GM23338 (cell line): ENCODE data around the gene HHAT. TPM values are rescaled to one million over a fixed set of nuclear protein-coding genes. Genes with fewer than 3 reads are reported as not detected.

Experiments
- ATAC-seq: fragments of 200-7000 bp; cut with Tn5 transposase; 3 replicates; pipeline ENCODE4 v1.9.1; 2020
- DNase-seq: peaks from one replicate; pipeline ENCODE4 v3.0.0-alpha.2; 2015; ENCODE audit warnings: low spot score
- H2AFZ ChIP-seq: fragments of 200-600 bp; sonication (generic); 2 replicates; pipeline ENCODE4 v1.8.0; 2016; ENCODE audit warnings: antibody characterized with exemption, mild to moderate bottlenecking, moderate library complexity
- H3F3A ChIP-seq: fragments of 200-600 bp; sonication (generic); replicated peaks from 2 replicates; pipeline ENCODE4 v1.8.0; 2017; ENCODE audit warnings: antibody characterized with exemption, mixed run types, low read depth
- H3K27ac ChIP-seq: fragments of 200-600 bp; sonication (generic); 2 replicates; pipeline ENCODE4 v1.6.1; 2016; ENCODE audit warnings: low read depth
- H3K27me3 ChIP-seq: fragments of 200-600 bp; sonication (generic); 2 replicates; pipeline ENCODE4 v1.8.0; 2016; ENCODE audit warnings: mild to moderate bottlenecking, mixed run types, moderate library complexity; ENCODE audit not compliant: insufficient read depth
- H3K36me3 ChIP-seq: fragments of 200-600 bp; sonication (generic); 2 replicates; pipeline ENCODE4 v1.8.0; 2016; ENCODE audit warnings: mild to moderate bottlenecking; ENCODE audit not compliant: insufficient read depth
- H3K4me1 ChIP-seq: fragments of 200-600 bp; sonication (generic); 2 replicates; pipeline ENCODE4 v1.8.0; 2016; ENCODE audit warnings: mild to moderate bottlenecking, moderate library complexity; ENCODE audit not compliant: insufficient read depth
- H3K4me2 ChIP-seq: fragments of 200-600 bp; sonication (generic); 2 replicates; pipeline ENCODE4 v1.7.1; 2017; ENCODE audit warnings: mixed run types
- H3K4me3 ChIP-seq: fragments of 200-600 bp; sonication (generic); 2 replicates; pipeline ENCODE4 v1.6.1; 2016; ENCODE audit warnings: mixed run types
- H3K79me2 ChIP-seq: fragments of 200-600 bp; sonication (generic); replicated peaks from 2 replicates; pipeline ENCODE4 v1.8.0; 2017; ENCODE audit warnings: mild to moderate bottlenecking; ENCODE audit not compliant: insufficient read depth
- H3K9me2 ChIP-seq: fragments of 200-600 bp; sonication (generic); 2 replicates; pipeline ENCODE4 v1.8.0; 2017; ENCODE audit not compliant: insufficient read depth
- H4K20me1 ChIP-seq: fragments of 200-600 bp; sonication (generic); replicated peaks from 2 replicates; pipeline ENCODE4 v1.8.0; 2017; ENCODE audit warnings: mild to moderate bottlenecking; ENCODE audit not compliant: insufficient read depth
- H3K27ac Mint-ChIP-seq: 2 replicates; pipeline ENCODE4 v1.8.0; 2020; ENCODE audit warnings: inconsistent platforms, mild to moderate bottlenecking, moderate library complexity, mixed read lengths
- H3K27me3 Mint-ChIP-seq: 3 replicates; pipeline ENCODE4 v1.8.0; 2022; ENCODE audit warnings: low read depth, mild to moderate bottlenecking, moderate library complexity, mixed read lengths, inconsistent platforms; ENCODE audit not compliant: insufficient read depth, poor library complexity
- H3K36me3 Mint-ChIP-seq: 3 replicates; pipeline ENCODE4 v1.8.0; 2021; ENCODE audit warnings: low read depth, mild to moderate bottlenecking, inconsistent platforms, moderate library complexity, mixed read lengths
- H3K4me1 Mint-ChIP-seq: 3 replicates; pipeline ENCODE4 v1.8.0; 2020; ENCODE audit warnings: mild to moderate bottlenecking, inconsistent platforms, mixed read lengths
- H3K4me3 Mint-ChIP-seq: 3 replicates; pipeline ENCODE4 v1.8.0; 2021; ENCODE audit warnings: moderate library complexity, mild to moderate bottlenecking, inconsistent platforms, mixed read lengths
- H3K9me3 Mint-ChIP-seq: 3 replicates; pipeline ENCODE4 v1.8.0; 2020; ENCODE audit warnings: moderate library complexity, mild to moderate bottlenecking, inconsistent platforms, mixed read lengths
- CREB1 ChIP-seq: fragments of 250-450 bp; sonication (Bioruptor Pico); IDR thresholded peaks from 2 replicates; pipeline ENCODE4 v1.5.0; 2020; ENCODE audit warnings: low read depth, mild to moderate bottlenecking, moderate library complexity
- ETS1 ChIP-seq: IDR thresholded peaks from 2 replicates; pipeline ENCODE4 v1.6.1; 2016; ENCODE audit warnings: antibody characterized with exemption
- EZH2 ChIP-seq: fragments of 200-600 bp; sonication (generic); IDR thresholded peaks from one replicate; pipeline ENCODE4 v1.8.0; 2017; ENCODE audit warnings: antibody characterized with exemption, mild to moderate bottlenecking, low read depth; ENCODE audit not compliant: unreplicated experiment
- EZH2phosphoT487 ChIP-seq: fragments of 200-600 bp; sonication (generic); IDR thresholded peaks from one replicate; pipeline ENCODE4 v1.8.1; 2018; ENCODE audit warnings: antibody characterized with exemption; ENCODE audit not compliant: unreplicated experiment
- JUNB ChIP-seq: IDR thresholded peaks from one replicate; pipeline ENCODE4 v1.6.1; 2016; ENCODE audit warnings: antibody characterized with exemption; ENCODE audit not compliant: unreplicated experiment
- NANOG ChIP-seq: IDR thresholded peaks from 2 replicates; pipeline ENCODE4 v1.6.1; 2016; ENCODE audit warnings: antibody characterized with exemption, borderline replicate concordance
- REST ChIP-seq: IDR thresholded peaks from one replicate; pipeline ENCODE4 v1.6.1; 2018; ENCODE audit warnings: antibody characterized with exemption; ENCODE audit not compliant: unreplicated experiment
- ZNF114 ChIP-seq: fragments of 250-450 bp; sonication (Bioruptor Pico); IDR thresholded peaks from 2 replicates; pipeline ENCODE4 v1.5.0; 2020; ENCODE audit warnings: mild to moderate bottlenecking, moderate library complexity
- ZNF331 ChIP-seq: fragments of 250-450 bp; sonication (Bioruptor Pico); IDR thresholded peaks from 2 replicates; pipeline ENCODE4 v1.5.0; 2020; ENCODE audit warnings: low read depth, mild to moderate bottlenecking, moderate library complexity
- ZNF462 ChIP-seq: fragments of 250-450 bp; sonication (Bioruptor Pico); IDR thresholded peaks from 2 replicates; pipeline ENCODE4 v1.5.0; 2020; ENCODE audit warnings: mild to moderate bottlenecking, moderate library complexity
- polyA plus RNA-seq: library from polyadenylated mRNA; unstranded; fragments of >200 nt; fragmentation: Nextera tagmentation; extraction: Ambion mirVana; gene quantifications from 2 replicates; pipeline ENCODE4 v1.2.1, GENCODE V29; 2016
- total RNA-seq: library from RNA; depleted of rRNA; stranded (reverse); fragments of >200 nt; shearing (Covaris generic); gene quantifications from 2 replicates; pipeline ENCODE4 v1.2.3, GENCODE V29; 2014
- TF ChIP-seq, protein P1 (sequence below), 2 experiments: fragments of 200-600 bp in 1 of 2; sonication (generic) in 1 of 2; conservative IDR thresholded peaks; 2 replicates each; pipeline versions ENCODE4 v1.5.1 to v1.6.1; 2016 to 2017; ENCODE audit warnings: antibody characterized with exemption in 2 of 2, low read depth in 2 of 2, mild to moderate bottlenecking in 2 of 2, moderate library complexity in 1 of 2

Gene HHAT
- total and polyA plus RNA-seq, 2 experiments from 2014 or later: 0.11 to 0.66 TPM

DNA sequence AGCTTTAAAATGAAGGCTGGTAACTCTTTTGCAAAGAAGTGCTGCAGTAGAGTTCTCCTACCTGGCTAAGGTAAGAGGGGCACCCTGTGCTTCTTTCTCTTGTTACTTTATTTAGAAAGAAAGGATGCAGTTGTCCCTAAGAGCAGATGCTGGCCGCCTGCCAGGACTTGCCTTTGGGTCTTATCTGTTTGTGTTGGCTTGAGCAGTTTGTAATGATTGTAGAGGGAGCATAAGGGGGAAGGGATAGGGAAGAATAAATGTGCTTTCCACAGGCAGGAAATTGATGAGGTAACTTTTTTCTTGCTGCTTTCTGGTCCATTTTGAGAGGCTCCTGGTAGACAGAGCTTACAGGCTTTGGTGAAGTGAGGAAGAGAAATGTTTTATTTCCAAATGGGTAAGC, 229.6 kb downstream of the HHAT start (continued):
- TF ChIP-seq ZNF462 (no peak), NANOG (no peak), JUNB (no peak)
- TF ChIP-seq, protein P1, sequence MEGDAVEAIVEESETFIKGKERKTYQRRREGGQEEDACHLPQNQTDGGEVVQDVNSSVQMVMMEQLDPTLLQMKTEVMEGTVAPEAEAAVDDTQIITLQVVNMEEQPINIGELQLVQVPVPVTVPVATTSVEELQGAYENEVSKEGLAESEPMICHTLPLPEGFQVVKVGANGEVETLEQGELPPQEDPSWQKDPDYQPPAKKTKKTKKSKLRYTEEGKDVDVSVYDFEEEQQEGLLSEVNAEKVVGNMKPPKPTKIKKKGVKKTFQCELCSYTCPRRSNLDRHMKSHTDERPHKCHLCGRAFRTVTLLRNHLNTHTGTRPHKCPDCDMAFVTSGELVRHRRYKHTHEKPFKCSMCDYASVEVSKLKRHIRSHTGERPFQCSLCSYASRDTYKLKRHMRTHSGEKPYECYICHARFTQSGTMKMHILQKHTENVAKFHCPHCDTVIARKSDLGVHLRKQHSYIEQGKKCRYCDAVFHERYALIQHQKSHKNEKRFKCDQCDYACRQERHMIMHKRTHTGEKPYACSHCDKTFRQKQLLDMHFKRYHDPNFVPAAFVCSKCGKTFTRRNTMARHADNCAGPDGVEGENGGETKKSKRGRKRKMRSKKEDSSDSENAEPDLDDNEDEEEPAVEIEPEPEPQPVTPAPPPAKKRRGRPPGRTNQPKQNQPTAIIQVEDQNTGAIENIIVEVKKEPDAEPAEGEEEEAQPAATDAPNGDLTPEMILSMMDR (conservative IDR thresholded peaks at IDR 0.05; ENCODE audit: low read depth in 2 of 2): no peak

DNA sequence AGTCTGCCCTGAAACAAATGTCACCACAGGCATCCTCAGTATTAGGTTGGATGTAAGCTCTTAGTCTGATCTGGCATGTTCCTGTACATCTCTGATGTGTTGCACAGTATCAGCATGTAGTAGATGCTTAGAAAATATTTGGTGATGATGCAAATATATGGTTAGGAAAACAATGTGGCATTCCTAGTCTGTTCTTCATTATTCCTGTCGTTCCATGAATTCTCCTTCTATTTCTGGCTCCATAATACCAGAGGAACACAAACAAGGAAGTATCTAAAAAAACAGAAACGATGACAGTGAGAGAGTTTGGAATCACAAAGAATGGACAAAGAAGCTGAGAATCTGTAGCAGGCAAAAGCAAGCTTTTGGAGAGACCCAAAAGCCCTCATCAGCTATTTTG, 236.6 kb downstream of the HHAT start:
- H3K4me1 Mint-ChIP-seq: no peaks in the 10 kb centered on the region
- H3K27me3 Mint-ChIP-seq: peaks cover 4% of the 10 kb centered on the region
- no peaks in the 10 kb centered on the region for H3K36me3 Mint-ChIP-seq
- no peaks in the 10 kb centered on the region; the same call in 2 of the 3 replicates for H3K9me3 Mint-ChIP-seq
- 0 out of 2 replicates have a peak, but pooled peaks cover 11% of the 10 kb centered on the region for H3K9me2 ChIP-seq
- no peak for DNase-seq
- no peak overlapping the region for H3K4me3 ChIP-seq
- no peaks in the 10 kb centered on the region for H3K4me1 ChIP-seq
- H3K27ac ChIP-seq: no peak overlapping the region
- H3K27me3 ChIP-seq: no peaks in the 10 kb centered on the region
- no peaks in the 10 kb centered on the region for H3K79me2 ChIP-seq
- H3K27ac Mint-ChIP-seq: no peak overlapping the region
- no peaks in the 10 kb centered on the region for H3K36me3 ChIP-seq
- no peaks in the 10 kb centered on the region for H4K20me1 ChIP-seq
- H2AFZ ChIP-seq: no peak overlapping the region
- H3K4me2 ChIP-seq: no peak overlapping the region
- no peak for ATAC-seq
- no peaks in the 10 kb centered on the region for H3F3A ChIP-seq
- H3K4me3 Mint-ChIP-seq: no peak overlapping the region
- TF ChIP-seq CREB1 (no peak), ZNF114 (no peak), REST (no peak), ETS1 (no peak), EZH2 (no peak), EZH2phosphoT487 (no peak), NANOG (no peak), ZNF331 (CRISPR knock-in tag) (no peak)
